Muscle of back (tissue), 11 donors: ENCODE measurements around the gene ITPK1. TPM values are rescaled to one million over a fixed set of nuclear protein-coding genes. Genes with fewer than 3 reads are reported as not detected.
"Not testable (repeated sequence)": the region's sequence is repeated elsewhere in the genome, so short reads cannot be mapped to it uniquely, and the experiment has no call there.

Experiments
- DNase-seq, 3 donors: peaks; one replicate each; pipeline versions ENCODE4 v3.0.0 to v3.0.0-alpha.2; 2013
- polyA plus RNA-seq, 10 donors: library from polyadenylated mRNA; unstranded; fragments of 120-200 nt; gene quantifications; one replicate each; pipeline ENCODE4 v1.2.1, GENCODE V29; 2013; ENCODE audit not compliant: insufficient read length in 10 of 10

ITPK1 gene
- polyA plus RNA-seq, 10 donors = 10.0 to 21.2 (median 14.4) TPM

DNA sequence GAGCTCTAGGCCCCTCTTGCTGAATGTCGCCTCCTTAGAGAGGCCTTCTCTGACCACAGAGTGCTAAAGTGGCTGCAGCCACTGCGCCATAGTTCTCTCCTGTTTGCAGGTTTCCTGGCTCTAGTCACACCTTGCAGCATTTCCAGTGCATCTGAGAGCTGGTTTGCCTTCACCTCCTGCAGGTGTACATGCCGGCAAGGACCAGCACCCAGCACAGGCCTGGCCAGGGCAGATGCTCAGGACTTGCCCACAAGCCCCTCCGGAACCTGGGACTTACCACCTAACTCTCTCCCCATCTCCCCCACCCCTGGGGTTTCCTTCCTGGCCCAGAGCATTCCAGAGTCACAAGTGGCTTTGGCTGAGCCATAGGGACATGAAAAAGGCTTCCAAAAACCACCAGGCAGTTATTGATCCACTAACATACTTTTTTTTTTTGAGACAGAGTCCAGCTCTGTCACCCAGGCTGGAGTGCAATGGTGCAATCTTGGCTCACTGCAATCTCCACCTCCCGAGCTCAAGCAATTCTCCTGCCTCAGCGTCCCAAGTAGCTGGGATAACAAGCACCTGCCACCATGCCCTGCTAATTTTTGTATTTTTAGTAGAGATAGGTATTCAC, 9.1 kb downstream of the ITPK1 start:
- no peak for DNase-seq

DNA sequence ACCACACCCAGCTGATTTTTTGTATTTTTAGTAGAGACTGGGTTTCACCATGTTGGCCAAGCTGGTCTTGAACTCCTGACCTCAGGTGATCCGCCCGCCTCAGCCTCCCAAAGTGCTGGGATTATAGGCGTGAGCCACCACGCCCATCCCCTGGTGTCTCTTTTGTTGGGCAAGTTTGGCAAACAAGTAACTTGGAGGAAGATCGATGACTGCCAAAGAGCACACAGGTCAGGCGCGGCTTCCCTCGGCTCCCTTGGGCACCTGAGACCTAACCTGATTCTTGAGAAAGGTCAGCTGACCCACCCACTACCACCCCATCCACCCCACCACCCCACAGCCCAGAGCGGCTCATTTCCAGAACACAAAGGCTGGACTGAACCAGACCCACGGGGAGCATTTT, 9.9 kb downstream of the ITPK1 start:
- DNase-seq = not testable (repeated sequence)

DNA sequence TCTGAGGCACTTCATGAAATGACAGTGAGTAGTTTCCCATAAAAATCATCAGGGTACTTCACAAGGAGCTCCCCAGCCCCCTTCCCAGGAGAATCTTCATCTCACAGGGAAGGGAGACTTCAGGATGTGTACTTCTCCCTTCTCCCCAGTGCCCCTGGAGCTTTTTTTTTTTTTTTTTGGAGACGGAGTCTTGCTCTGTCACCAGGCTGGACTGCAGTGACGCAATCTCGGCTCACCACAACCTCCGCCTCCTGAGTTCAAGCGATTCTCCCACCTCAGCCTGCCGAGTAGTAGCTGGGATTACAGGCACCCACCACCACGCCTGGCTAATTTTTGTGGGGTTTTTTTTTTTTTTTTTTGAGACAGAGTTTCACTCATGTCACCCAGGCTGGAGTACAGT, 10.4 kb downstream of the ITPK1 start:
- no peak for DNase-seq

DNA sequence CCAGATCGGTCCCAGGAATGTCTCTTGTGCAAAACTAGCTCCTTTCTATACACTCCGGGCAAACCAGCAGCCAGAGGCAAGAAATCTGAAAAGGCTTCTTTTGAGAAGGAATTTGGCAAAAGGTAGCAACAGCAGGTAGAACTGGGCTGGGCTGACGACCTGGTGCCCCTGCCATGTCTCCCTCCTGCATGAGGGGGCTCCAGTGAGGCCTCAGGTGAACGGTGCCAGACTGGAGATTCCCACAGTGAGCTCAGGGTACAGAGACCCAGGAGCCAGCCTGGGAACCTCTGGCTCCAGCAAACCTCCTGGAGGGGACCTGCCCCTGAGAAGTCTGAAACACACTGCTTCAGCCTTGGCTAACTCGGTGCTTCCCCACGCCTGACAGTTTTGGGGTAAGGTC, 10.8 kb downstream of the ITPK1 start:
- no peak for DNase-seq

DNA sequence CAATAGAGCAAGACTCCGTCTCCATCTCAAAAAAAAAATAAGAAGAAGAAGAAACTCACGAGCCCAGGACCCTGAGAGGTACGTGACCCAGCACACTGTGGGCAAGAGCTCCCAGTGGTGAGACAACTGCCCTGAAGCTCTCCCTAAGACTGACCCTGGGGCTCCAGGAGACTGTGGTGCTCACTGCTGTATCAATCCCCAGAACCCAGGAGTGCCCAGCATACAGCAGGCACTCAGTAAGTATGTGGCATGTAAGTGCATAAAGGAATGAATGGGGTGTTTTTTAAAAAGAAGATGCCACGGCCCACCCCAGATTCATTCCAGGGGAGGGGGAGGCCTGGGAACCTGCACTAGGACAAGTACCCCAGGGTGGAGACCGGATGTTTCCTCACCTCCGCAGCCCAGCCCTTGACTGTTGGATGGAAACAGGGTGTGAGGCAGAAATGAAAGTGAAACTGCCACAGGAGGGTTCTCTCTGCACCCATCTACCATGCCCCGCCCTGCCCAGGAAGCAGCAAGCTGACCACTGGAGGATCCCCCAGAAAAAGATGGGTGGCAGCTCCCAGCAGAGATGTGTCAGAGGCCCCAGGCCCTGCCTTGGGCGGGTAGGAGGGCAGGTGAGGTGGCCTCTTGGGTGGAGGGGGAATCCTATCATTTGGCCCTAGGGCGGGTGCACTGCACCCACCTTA, 12.2 kb downstream of the ITPK1 start:
- no peak for DNase-seq

DNA sequence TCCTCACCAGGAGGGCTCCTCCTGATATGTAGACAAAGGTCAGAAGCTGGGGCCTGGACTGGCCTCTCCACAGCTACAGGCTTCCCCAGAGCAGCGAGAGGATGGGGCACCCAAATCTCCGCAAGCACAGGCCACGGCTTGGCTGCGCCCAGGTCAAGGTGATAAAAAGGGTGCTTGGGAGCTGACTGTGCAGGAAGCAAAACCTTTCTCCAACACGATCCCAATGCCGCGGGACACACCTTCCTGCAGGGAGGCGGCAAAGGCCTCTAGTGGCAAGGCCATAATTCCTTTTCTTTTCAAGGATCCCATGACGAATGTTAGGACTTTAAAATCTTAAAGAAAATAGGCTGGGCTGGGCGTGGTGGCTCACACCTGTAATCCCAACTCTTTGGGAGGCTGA, 13.6 kb downstream of the ITPK1 start:
- DNase-seq = no peak

DNA sequence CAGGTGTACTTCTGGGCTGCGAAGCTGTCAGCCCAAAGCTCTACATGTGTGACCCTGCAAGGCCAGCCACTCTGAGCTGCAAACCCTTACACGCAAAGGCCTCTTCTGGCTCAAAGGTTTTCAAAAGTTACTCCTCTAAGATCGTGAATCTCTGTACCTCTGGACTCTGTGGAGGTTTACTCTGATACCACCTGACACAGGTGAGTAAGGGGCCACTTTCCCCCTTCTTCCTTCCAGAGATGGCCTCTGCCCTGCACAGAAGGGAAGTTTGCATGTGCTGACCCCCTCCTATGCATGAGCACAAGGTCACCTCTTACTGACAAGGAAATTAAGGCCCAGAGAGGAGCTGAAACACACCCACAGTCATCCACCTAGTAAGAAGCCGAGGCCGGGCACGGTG, 14.5 kb downstream of the ITPK1 start:
- no peak for DNase-seq

DNA sequence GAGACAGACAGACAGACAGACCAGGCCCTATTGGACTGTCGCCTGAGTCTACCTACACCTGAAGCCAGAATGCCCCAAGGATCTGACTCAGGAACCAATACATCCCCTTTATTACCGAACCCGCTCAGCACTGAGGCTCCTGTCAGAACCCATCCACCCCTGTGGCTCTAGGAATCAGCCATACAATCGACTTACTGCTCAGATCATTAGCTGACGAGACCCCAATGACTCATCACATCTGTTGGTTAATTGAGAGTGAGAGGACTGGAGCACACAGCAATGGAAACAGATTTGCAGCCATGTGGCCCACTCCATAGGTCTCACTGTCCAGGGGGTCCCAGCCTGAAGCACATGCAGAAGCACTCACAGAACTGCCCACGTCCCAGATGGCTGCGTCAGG, 15.2 kb downstream of the ITPK1 start:
- DNase-seq = no peak

DNA sequence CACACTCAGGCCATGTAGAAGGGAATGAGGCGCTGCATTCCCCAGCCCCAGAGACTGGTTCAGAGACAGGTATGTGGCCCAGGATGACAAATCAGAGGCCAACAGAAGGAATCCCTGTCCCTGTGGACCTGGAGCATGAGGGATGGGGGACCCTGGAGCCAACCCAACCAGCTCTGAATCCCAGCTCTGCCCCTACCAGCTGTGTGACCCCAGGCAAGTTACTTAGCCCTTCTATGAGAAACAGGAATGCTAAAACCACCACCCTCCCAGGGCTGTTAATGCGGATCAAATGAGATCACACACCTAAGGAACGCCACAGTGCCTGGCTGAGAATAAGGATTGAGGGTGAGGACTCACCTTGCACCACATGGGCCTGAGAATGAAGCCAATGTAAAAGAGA, 15.6 kb downstream of the ITPK1 start:
- DNase-seq = no peak

DNA sequence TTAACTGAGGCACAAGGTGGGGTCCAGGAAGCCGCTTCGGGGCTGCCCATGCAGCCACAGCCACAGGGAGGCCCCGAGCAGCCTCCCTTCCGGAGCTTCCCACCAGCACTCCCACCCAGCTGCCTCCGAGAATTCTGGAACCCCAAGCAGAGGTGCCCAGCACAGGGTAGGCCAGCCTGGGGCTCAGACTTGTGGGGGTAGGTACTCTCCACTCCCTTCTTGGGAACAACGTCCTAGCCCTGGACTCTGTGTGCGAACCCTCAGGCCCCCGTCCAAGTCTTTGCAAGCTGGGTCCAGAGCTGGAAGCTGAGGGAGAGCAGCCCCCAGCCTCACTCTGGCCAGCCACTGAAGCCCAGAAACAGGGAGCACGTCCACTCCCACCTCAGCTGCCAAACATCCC, 16.1 kb downstream of the ITPK1 start:
- DNase-seq = no peak

DNA sequence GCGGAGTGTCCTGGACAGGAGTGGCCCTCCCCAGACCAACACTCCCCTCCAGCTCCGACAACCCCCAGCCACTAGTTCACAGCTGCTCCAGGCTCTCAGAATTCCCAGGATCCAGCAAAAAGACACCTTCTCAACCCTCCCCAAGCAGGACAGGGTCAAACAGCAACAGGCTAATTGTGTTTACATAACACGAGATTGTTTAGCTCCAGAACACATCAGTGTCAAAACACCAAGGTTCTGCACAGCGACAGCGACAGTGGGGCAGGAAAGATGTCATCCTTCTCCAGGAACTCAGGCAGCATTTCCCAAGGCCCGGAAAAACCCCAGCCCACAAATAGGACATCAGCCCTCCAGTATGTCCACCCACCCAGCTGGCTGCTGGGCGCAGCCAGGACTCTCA, 16.5 kb downstream of the ITPK1 start:
- DNase-seq = no peak

DNA sequence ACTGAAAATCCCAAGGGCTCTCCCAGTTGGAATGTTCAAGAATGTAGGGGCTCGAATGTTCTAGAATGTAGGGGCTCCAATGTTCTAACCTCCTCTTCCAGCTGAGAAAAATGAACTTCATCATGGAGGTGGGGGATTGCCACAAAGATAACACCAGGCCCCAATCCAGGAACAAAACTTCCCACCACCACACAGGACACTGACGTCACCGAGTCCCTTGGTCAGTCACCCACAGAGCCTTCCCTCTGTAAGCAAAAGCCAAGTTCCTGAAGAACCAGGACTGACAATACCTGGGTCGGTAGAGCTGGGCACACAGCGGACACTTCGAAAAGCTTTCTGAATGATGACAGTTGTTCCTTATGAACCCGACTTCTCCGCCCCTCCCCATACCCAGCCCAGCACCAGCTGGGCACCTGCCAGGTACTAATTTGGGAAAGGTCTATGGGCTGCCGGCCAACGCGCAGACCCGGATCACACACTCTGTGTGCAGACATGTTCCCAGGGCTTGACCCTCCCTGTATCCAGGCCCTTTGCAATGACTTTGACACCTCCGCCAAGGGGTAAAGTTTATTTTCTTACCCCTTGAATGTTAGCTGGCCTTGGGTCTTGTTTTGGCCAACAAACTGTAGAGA, 18.9 kb downstream of the ITPK1 start:
- DNase-seq = no peak

DNA sequence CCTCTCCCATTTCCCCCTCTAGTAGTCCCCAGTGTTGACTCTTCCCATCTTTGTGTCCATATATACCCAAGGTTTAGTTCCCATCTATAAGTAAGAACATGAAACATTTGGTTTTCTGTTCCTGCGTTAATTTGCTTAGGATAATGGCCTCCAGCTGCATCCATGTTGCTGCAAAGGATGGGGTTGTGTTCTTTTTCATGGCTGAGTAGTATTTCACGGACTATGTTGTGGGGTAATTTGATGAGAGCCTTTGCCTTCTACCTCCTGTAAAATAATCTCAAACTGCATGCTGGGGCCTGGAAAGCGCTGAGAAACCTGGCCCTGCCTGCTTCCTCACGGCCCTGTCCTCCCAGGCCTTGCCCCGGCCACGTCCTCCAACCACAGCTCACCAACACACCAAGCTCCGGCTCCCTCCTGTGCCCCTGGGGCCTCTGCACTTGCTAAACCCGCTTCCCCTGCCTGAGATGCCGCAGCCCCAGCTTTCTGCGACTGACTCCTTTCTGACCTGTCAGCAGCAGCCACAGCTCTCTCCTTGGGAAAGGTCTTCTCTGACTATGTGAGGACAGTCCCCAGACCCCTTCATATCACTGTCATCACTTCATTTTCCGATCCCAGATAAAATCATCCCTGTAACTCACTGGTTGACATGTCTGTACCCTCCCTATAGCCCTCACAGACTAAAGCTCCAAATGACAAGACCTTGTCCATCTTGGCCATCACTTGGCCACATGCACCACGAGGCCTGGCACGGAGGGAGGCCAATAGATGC, 19.8 kb downstream of the ITPK1 start:
- no peak for DNase-seq

DNA sequence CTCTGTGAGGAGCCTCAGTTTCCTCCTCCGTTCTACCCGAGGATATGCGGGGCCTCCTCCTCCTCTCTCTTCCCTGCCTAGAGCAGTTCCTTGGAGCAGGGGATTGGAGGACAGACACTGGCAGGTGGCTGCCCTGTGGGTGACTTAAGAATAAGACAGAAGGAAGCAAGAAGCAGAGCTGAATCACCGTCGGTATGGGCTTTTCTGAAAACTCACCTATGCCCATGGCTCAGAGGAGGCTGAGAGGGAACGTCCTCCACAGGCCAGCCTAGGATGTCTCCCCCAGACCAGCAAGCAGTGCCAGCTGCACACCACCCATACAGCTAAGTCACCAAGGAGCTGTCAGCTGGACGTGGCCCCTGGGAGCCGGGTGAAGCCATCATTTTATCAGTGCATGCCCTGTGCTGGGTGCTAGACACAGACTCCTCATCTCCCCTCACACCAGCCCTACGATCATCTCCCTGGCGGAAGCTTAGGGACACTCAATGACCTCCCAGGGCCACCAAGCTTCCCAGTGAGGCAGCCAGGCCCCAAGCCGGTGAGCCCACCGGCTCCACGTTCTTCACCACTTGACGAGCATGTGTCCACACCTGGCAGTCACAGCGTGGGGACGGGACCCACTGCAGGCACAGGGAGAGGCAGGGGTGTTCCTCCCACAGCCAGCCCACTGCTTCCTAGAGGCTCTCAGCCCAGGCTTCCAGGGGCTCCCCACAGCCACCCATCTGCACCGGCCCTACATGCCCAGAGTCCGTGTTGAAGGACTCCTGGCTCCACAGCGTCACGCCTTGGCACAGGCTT, 21.4 kb downstream of the ITPK1 start:
- no peak for DNase-seq

DNA sequence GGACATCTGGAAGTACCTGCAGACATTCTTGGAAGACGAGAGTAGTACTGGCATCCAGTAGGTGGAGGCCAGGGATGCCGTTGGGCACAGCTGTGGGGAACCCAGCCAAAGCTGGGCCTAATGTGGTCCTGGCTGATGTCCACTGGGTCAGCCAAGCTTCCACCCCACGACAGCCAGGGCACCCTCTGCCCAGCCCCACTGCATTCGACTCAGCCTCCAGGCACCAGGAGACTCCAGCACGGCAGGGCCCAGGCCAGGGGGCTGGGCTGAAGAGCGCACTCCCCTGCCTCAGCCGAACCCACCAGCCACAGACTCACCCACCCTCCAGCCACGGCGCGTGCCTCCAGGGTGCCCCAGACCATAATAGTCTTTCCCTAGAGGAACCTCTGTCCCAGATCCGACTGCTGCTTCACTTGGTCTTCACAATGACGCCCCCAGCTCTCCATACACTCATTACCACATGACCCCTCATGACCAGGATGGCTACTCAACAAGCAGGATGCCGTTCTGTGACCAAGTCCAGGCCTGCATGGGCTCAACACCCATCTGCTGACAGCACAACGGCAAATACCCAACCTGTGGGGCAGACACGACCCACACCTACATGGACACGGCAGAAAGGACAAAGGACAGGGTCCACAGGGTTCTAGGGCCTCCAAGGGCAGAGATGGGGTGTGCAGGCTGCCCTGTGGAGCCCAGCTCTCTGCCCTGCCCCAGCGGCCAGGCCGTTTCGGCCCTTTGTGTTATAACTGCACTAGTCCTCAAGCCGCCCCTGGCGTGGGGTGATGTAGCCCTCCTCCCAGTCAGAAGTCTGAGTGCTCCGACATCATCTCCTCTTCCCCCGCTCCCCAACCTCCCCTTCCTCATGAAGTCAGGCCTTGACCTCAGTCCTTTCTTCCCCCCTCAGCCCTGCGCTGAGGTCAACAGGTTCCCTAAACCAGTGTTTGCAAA, 22.8 kb downstream of the ITPK1 start:
- DNase-seq = no peak

DNA sequence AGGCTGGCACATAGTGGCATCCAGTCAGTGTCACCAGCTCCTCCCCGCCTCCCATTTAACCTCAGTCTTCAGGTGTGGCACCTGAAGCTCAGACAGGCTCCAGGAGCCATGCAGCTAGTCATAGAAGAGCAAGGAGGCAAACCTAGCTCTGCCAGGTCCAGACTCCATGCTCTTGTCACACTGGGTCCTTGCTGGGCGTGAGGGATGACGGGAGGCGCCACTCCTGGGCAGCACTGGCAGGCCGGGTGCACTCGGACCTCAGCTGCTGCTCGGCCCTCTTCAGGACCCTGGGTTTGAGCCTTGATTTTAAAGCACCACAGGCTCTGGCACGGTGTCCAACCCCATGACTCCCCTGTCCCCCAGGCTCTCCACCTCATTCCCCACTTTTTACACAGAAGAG, 24.1 kb downstream of the ITPK1 start:
- DNase-seq = peak in 1 of 3 donors; percentile 10

DNA sequence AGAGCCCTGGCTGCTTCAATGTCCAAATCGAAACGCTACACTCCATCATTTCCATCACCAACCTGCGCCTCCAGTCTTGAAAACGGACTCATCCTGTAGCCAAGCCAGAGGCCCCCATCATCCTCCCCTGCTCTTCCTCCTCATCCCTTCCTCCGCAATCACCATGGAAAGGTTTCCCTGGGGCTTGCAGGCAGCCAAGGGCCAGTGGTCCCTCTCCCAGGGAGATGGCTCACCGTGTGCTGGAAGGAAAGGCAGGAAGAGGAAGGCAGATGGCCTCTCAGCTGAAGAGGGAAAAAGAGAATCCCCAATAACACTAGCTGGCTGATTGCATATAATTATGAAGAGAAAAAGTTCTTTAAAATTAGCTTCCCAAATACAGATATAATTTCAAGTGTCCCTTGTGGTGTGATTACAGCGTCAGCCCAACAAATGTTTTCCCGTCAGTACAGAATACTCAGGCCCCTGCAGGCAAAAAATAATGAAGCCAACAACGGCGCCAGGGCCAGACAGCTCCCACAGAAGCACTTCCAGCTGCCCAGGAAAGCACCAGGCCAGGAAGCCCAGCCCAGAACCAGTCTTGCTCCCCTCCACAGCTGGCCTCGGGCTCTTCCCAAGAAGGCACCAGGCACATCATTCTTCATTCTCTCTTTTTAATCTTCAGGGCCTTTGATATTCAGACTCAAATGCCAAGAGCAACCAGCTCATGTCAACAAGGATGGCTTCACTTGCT, 24.7 kb downstream of the ITPK1 start:
- DNase-seq = peak in 1 of 3 donors; percentile 59

DNA sequence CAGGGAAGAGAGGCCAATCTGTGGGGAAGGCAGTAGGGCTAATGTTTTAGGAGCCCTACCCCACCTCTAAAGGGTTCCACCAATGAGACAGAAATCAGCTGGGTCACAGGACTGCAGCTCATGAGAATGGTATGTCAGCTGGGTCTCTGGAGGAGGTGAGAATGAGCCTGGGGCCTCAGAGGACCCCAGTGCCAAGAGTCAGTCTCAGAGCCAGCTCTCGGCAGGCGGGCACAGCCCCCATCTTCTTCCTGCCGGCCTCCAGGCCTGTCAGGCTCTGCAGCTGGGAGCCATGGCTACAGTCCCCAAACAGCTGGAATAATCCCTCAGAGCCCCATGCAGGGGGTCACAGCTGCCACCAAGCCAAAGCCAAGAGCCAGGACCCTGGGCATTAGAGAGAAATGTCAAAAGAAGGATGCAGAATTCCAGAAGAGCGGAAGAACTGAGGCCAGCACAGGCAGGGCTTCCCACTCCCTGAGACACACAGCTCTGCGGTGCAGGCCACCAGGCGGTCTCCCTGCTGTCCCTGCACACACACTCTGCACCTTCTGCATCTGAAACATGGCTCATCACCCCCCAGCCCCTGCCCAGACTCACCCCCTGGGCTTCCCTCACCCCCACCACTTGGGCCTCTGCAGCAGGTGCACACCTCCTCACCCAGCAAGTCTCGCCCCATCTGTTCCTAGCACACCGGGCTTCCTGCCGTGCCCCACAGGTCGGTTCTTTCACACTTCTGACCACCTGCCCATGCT, 26.0 kb downstream of the ITPK1 start:
- DNase-seq = no peak

DNA sequence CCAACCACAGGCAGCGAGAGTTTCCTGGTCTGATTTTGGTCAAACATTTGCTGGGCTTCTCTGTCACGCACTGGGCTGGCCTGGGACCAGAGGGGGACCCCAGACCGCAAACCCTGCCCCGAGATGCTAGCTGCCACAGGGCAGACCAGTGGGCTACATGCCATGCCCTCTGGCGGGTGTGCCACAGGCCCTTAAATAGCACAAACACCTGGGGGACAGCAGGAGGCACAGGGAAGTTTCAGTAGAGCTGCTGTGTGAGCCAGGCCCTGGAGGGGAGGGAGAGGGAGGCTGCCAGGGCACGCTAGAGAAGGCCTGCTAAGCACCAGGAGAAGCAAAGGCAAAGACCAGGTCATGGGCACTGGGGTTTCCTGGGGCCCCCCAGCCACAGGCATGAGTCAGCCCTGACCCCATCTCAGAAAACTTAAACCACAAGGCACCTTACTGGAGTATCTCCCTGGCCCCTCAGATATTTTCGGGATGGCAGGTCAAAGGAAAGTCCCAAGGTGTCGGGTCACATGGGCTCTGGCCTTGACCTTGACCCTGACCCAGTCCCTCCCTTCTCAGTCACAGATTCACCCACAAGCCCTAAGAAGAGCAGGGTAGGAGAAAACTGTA, 29.2 kb downstream of the ITPK1 start:
- no peak for DNase-seq
